ENCODE measurements around the gene EHMT2.
"Not testable (repeated sequence)": the region's sequence is repeated elsewhere in the genome, so short reads cannot be mapped to it uniquely, and the experiment has no call there.

Gene EHMT2

DNA sequence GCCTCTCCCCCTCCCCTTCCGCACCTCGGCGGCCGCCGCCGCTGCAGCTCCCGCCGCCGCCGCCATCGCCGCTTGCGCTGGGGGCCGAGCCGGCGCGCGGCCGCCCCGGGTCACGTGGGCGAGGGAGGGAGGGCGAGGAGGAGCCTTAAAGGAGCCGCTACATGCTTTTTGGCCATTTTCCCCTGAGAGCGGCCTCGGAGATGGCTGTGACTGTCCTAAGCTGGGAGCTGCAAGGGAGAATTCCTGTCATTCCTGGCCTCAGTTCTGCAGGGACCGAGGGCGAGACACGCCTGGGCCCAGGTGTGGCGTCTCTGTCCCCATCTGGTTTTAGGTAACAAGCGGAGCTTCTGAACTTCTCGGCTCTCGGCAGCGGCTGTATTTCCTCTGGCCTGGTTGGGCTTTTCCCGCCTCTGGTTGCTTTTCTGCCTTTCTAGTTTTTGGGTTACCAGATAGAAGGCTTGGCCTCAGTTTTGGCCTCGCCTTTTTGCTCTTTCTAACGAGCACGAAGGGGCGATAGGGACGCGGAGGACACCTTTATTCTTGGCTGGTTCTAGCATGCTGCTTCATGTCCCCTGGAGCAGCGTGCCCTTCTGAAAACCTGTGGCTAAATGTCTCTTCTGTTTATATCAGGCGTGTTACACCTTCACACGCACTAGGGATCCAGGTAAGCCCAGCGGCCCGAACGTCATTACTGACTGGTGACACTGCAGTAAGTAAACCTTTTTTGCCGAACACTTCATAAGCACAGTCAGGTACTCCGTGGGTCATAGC, at the start of gene EHMT2:
TSS of gene EHMT2 (minus strand) at position 87 of the 771 bp plus-strand sequence. CDS start at position 66, 21 bp downstream.
- DNase-seq: peak; percentile 93

DNA sequence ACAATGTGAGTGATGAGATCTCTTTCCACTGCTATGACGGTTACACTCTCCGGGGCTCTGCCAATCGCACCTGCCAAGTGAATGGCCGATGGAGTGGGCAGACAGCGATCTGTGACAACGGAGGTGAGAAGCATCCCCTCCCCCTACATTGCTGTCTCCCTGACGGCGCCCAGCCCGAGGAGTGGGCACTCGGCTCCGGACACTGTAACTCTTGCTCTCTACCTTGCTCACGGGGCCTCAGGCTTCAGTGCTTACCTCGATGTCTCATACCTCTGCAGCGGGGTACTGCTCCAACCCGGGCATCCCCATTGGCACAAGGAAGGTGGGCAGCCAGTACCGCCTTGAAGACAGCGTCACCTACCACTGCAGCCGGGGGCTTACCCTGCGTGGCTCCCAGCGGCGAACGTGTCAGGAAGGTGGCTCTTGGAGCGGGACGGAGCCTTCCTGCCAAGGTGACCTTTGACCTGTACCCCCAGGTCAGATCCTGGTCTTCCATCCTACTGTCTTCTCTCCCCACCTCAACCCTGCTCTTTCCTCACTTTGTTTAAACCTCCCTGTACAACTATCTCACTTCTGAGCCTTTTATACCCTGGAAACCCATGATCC, 49.7 kb upstream of the EHMT2 start:
- DNase-seq: no peak

DNA sequence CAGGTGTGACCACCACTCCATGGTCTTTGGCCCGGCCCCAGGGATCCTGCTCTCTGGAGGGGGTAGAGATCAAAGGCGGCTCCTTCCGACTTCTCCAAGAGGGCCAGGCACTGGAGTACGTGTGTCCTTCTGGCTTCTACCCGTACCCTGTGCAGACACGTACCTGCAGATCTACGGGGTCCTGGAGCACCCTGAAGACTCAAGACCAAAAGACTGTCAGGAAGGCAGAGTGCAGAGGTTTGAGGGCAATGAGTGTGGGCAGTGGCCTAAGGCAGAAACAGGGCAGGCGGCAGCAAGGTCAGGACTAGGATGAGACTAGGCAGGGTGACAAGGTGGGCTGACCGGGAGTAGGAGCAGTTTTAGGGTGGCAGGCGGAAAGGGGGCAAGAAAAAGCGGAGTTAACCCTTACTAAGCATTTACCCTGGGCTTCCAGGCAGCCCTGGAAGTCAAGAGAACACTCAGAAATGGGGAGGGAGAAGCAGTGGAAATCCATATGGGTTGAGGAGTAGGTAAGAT, 48.9 kb upstream of the EHMT2 start:
- no peak for DNase-seq

DNA sequence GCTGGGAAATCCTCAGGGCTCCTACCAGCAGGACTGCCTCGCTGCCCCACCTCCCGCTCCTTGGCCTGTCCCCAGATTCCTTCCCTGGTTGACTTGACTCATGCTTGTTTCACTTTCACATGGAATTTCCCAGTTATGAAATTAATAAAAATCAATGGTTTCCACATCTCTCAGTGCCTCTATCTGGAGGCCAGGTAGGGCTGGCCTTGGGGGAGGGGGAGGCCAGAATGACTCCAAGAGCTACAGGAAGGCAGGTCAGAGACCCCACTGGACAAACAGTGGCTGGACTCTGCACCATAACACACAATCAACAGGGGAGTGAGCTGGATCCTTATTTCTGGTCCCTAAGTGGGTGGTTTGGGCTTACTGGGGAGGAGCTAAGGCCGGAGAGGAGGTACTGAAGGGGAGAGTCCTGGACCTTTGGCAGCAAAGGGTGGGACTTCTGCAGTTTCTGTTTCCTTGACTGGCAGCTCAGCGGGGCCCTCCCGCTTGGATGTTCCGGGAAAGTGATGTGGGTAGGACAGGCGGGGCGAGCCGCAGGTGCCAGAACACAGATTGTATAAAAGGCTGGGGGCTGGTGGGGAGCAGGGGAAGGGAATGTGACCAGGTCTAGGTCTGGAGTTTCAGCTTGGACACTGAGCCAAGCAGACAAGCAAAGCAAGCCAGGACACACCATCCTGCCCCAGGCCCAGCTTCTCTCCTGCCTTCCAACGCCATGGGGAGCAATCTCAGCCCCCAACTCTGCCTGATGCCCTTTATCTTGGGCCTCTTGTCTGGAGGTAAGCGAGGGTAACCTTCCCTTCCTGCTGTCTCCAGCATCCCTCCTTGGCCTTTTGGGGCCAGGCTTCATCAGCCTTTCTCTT, 48.2 kb upstream of the EHMT2 start, which contains the start of gene CFB:
TSS of gene CFB (plus strand) at position 589 of the 863 bp plus-strand sequence. CDS start at position 716, 127 bp downstream.
- DNase-seq: no peak

DNA sequence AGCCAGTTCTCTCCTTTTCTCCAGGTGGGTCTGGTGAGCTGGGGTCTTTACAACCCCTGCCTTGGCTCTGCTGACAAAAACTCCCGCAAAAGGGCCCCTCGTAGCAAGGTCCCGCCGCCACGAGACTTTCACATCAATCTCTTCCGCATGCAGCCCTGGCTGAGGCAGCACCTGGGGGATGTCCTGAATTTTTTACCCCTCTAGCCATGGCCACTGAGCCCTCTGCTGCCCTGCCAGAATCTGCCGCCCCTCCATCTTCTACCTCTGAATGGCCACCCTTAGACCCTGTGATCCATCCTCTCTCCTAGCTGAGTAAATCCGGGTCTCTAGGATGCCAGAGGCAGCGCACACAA, 47.6 kb upstream of the EHMT2 start:
- no peak for DNase-seq

DNA sequence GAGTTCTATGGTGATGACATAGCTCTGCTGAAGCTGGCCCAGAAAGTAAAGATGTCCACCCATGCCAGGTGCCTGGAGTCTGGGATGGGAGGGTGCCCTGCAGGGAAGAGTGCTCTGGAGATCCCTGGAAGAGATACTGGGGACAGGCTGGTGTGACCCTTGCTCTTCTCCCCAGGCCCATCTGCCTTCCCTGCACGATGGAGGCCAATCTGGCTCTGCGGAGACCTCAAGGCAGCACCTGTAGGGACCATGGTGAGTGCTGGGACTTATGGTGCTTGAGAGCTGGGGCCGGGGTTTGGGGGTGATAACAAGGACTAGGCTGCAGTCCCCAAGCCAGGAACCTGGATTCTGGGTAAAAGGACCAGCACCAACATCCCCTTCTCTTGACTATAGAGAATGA, 46.2 kb upstream of the EHMT2 start:
- no peak for DNase-seq

DNA sequence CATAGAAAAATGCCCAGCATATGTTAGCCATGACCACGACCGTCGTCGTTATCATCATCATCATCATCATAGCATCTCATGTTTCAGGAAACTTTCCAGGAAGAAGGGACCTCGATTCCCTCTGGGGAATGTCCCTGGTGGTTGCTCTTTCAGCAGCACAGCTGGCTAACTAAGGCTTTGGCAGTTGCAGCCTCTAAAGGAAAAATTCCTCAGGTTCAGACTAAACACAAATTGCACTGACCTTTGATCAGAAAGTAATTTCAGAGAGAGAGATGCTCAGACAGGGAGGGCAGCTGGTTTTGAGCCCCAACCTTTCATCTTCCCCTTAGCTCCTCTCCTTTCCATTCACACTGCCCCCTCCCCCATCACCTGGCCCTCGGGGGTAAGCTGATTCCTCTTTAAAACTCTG, 42.8 kb upstream of the EHMT2 start:
- no peak for DNase-seq

DNA sequence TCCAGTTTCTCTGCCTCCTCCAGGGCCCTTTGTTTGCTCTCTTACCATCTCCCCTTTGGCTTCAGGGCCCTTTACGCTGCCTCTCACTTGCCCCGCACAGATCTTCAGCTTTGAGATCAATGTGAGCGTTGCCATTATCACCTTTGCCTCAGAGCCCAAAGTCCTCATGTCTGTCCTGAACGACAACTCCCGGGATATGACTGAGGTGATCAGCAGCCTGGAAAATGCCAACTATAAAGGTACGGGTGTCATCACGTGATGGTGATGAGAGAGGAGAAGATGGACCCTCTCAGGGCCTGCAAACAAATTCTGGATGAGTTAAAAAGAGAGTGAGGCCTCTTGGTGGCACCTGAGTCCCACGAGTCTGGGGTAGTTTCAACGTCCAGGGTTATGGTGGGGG, 38.3 kb upstream of the EHMT2 start:
- no peak for DNase-seq

DNA sequence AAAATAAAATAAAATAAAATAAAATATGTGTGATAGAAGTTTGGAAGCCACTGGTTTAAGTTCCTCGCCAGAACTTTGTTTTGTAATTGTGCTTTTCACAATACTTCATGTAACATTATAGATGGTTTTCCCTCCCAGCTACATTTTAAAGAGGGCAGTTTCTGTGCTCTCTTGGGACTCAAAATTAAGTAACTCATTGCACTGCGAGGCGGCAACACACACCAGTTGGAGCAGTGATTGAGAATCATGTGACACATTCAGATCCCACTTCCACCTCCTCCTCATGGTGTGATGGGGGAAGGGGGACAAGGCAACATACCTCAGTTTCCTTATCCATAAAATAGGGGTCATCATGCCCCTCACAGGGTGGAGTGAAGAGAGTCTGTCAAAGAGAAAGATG, 37.5 kb upstream of the EHMT2 start:
- no peak for DNase-seq

DNA sequence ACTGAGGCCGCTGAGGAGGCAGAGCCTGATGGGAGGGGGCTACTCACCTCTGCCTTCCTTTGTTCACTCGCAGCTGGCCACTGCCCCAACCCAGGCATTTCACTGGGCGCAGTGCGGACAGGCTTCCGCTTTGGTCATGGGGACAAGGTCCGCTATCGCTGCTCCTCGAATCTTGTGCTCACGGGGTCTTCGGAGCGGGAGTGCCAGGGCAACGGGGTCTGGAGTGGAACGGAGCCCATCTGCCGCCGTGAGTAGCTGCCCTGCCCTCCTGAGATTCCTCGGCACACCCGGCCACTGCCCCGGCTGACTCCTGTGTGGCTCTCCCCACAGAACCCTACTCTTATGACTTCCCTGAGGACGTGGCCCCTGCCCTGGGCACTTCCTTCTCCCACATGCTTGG, 36.0 kb upstream of the EHMT2 start:
- DNase-seq: no peak

DNA sequence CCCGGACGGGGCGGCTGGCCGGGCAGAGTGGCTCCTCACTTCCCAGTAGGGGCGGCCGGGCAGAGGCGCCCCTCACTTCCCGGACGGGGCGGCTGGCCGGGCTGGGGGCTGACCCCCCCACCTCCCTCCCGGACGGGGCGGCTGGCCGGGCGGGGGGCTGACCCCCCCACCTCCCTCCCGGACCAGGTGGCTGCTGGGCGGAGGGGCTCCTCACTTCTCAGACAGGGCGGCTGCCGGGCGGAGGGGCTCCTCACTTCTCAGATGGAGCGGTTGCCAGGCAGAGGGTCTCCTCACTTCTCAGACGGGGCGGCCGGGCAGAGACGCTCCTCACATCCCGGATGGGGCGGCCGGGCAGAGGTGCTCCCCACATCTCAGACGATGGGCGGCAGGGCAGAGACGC, 34.6 kb upstream of the EHMT2 start:
- DNase-seq: not testable (repeated sequence)

DNA sequence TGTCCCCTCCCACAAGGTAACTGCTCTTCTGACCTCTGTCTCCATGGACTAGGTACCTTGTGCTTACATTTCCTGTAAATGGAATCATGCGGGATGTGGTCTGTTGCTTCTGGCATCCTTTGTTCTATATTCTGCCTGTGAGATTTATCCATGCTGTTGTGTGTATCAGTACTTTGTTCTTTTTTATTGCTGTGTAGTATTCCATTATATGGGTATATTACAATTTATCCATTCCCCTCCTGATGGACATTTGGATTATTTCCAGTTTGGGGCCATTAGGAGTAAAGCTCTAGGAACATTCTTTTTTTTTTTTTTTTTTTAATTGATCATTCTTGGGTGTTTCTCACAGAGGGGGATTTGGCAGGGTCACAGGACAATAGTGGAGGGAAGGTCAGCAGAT, 33.5 kb upstream of the EHMT2 start:
- DNase-seq: no peak

DNA sequence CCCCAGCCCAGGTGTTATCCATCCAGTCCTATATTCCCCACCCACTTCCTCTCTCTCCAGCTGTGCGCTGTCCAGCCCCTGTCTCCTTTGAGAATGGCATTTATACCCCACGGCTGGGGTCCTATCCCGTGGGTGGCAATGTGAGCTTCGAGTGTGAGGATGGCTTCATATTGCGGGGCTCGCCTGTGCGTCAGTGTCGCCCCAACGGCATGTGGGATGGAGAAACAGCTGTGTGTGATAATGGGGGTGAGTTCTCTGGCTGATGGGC, 31.1 kb upstream of the EHMT2 start:
- no peak for DNase-seq

DNA sequence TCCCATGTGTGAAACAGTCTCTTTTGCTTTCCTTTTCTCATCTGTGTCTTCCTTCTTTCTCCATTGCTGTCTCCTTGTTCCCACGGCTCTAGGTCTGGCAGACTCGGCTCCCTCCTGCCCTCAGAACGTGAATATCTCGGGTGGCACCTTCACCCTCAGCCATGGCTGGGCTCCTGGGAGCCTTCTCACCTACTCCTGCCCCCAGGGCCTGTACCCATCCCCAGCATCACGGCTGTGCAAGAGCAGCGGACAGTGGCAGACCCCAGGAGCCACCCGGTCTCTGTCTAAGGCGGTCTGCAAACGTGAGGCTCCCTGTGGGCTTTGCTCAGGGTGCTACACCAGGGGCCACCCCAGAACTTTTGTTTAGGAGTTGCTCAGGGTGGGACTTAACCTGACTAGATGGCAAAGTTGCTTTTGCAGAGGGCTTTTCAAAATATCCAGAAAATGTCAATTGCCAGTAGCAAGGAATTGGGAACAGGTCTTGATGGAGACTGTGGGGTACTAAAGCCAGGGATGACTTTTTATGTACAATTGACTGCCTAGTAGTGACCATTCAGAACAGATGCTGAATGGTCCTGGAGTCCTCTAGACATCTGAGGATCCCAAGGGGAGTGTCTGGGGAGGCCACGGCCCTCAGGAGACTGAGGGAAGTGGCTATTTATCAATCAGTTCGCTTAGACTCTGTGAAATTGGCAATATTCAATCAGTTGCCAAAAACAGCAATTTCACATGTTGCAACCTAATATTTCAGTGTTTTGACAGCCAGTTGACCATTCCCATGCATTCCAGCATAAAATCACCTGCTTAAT, 30.6 kb upstream of the EHMT2 start:
- no peak for DNase-seq

DNA sequence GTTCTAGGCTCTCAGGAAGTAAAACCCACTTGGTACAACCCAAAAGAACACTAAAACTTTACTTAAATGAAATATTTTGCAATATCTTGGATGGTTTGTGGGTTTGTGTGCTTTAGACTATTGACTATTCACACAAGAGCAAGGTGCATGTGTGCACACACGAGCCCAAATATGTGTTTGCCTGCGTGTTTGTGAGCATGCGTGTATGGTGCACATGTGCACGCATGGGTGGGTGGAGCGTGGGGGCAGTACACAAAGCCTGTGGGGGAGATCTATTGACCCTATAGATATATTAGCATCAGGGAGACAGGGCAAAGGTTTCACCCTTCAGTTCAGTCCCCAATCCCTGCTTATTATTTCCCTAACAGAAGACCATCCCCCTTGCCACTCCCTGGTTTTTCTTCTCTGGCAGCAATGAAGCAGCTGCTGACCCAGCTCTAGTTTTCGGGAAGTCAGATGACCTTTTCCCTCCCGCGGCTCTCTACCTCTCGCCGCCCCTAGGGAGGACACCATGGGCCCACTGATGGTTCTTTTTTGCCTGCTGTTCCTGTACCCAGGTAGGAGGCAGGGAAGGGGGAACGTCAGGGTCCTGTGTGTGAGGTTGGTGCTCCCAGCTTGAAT, 29.9 kb upstream of the EHMT2 start, which contains the start of gene C2:
TSS of gene C2 (plus strand) at position 476 of the 621 bp plus-strand sequence. CDS start at position 512, 36 bp downstream.
- DNase-seq: no peak

DNA sequence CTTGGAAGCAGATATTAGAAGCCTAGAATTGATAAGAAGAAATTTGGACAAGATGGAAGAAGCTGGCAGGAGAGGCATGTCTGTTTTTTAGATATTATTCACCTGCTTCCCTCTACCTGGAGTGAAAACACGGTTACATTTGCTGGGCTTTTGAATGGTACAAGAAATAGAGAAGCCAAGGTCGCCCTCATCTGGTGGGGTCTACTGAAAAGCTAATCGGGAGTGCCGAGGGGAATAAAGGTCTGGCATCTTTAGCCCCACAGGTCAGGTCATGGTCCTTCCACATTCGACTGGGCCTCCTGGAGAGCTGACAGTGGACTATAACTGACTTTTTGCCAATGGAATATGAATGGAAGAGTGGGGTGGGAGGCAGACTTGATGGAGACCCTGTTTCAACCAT, 25.4 kb upstream of the EHMT2 start:
- peak; percentile 67 for DNase-seq

DNA sequence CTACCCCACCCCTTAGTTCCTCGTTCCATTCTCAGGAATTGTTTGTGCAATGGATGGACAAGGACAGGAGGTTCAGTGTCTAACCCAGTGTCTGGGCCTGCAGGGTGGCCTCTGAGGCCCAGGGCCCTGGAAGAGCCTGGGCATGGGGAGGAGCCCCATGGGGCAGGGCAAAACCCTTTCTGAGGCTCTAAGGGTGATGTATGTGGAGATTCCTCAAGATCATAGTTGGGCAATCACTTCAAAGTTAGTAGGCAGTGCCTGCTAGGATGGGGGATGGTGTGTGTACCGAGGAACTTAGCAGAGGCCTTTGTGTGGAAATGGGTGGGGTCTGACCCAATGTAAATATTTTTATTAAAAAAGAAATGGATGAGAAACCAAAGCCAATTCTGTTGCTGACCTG, 23.3 kb upstream of the EHMT2 start:
- no peak for DNase-seq

DNA sequence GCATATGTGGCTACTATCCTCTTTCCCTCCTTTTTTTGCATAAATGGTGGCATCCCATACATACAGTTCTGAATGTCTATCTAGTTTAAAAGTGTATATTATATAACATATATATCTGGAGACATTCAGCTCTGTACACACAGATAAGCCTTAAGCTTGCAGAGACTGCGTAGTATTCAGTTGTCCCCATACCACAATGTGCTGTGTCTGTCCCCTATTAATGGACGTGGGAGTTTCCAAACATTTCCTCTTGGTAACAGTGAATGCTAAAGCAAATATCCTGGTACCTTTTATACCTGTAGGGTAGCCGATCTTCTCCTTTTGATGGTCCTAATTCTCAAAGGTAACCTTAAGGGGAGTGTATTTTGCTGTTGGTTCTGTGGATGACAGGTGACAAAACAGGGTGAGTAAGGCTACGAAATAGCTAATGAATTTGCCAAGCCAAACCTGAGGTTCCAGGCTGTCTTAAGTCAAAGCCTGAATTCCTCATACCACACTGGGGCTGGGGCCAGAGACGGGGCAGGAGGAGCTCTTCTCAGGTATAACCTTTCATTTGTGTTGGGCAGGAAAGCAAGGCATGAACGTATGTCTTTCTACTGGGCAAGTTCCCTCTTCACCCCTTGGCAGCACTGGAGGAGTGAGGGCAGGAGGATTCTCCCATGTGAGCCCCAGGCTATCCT, 22.3 kb upstream of the EHMT2 start:
- no peak for DNase-seq

DNA sequence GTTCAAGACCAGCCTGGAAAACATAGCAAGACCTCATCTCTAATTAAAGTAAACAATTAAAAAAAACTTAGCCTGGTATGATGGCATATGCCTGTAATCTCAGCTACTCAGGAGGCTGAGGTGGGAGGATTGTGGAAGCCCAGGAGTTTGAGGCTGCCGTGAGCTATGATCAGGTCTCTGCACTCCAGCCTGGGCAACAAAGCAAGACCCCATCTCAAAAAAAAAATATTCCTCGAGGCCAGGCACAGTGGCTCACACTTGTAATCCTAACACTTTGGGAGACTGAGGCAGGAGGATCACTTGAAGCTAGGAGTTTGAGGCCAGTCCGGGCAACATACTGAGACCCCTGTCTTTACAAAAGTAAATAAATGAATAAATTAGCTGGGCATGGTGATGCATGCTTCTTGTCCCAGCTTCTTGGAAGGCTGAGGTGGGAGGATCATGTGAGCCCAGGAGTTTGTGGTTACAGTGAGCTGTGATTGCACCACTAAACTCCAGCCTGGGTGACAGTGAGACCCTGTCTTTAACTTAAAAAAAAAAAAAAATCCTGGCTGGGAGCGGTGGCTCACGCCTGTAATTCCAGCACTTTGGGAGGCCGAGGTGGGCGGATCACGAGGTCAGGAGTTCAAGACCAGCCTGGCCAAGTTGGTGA, 20.7 kb upstream of the EHMT2 start:
- no peak for DNase-seq

DNA sequence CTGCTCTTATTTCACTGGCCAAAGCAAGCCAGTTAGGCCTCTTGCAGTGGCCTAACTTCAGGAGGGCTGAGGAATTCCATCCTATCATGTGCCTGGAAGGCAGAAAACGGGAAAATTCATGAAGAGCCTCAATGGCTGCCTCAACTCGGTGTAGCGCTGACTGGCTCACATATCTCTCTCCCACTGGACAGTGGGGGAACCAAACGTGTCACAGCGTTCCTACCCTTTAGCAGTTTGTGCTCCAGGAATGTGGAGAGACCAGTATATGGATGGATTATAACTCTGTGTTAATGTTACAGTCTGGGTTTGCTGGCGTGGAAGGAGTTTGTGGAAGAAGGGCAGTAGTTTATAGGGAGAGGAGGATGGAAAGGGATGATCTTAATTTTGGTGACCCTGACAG, 18.3 kb upstream of the EHMT2 start:
- no peak for DNase-seq

DNA sequence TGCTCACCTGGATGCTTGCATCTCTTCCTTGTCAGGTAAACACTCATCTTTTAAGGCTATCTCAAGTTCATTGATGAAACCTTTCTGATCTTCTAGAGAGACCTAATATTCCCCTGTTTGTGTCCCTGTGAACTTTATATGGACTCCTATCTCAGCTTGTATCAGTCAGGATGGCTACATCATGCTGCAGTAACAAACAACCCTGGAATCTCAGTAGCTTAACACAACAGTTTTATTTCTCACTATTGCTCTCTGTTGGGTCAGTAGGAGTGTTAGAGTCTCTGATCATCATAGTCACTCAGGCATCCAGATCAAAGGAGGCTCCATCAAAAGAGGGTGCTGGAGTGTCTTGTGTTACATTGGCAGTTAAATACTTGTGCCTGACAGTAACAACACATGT, 17.9 kb upstream of the EHMT2 start:
- DNase-seq: no peak
